Testis (tissue), 2 donors: ENCODE results near the gene MAD2L2.

Source experiments
- CTCF ChIP-seq, 3 experiments: fragments of 450-650 bp in 2 of 3; fragments of 200-600 bp in 1 of 3; sonication (generic) in 1 of 3; IDR thresholded peaks; one replicate each; pipeline ENCODE4 v1.5.1; 2016 to 2019; ENCODE audit warnings: antibody characterized with exemption in 3 of 3, mild to moderate bottlenecking in 2 of 3, moderate library complexity in 1 of 3
- POLR2A ChIP-seq: fragments of 450-650 bp; IDR thresholded peaks from one replicate; pipeline ENCODE4 v1.6.1; 2017; ENCODE audit warnings: antibody characterized with exemption, mild to moderate bottlenecking, moderate library complexity

DNA sequence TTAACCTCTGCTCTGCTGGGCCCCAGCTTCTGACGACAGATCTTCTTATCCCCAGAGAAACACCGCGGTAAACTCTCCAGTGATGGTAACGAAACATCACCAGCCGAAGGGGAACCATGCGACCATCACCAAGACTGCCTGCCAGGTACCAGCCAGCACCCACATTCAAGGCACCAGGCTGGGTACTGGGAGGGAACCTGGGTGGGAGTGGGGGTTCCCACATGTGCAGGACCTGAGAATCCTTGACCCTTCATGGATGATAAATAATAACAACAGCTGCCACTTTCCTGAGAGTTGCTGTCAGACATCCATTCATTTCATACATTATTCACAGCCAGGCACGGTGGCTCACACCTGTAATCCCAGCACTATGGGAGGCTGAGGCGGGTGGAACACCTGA, 31.3 kb upstream of the MAD2L2 start:
- TF ChIP-seq CTCF (IDR thresholded peaks at IDR 0.05) (no peak), POLR2A (no peak)
